Keratinocyte (primary cell): ENCODE results near the gene MTMR3. TPM values are rescaled to one million over a fixed set of nuclear protein-coding genes. Genes with fewer than 3 reads are reported as not detected.

Experiments used
- DNase-seq: peaks from one replicate; pipeline ENCODE4 v3.0.0-alpha.2; 2011; ENCODE audit warnings: low read depth, missing footprints, low spot score
- FAIRE-seq: peaks from 2 replicates; lab custom pipeline; 2011; peaks lifted over from hg19 to GRCh38; lab: Jason Lieb, UNC
- H2AFZ ChIP-seq: 2 replicates; pipeline ENCODE4 v1.6.0; 2012; ENCODE audit warnings: low read length, control low read depth, inconsistent platforms; ENCODE audit not compliant: control insufficient read depth
- H3K27ac ChIP-seq: 2 replicates; pipeline ENCODE4 v1.5.1; 2011; ENCODE audit warnings: low read length; ENCODE audit not compliant: control insufficient read depth, insufficient read depth
- H3K27me3 ChIP-seq: 3 replicates; pipeline ENCODE4 v1.6.0; 2011; ENCODE audit warnings: low read length; ENCODE audit not compliant: control insufficient read depth, insufficient read depth; ENCODE audit errors: extremely low read depth
- H3K36me3 ChIP-seq, 2 experiments: 2 replicates in 1 of 2; 3 replicates in 1 of 2; pipeline ENCODE4 v1.5.1; 2011; ENCODE audit warnings: low read length in 2 of 2, mild to moderate bottlenecking in 1 of 2; ENCODE audit not compliant: control insufficient read depth in 2 of 2, insufficient read depth in 2 of 2; ENCODE audit errors: extremely low read depth in 1 of 2
- H3K4me1 ChIP-seq: 3 replicates; pipeline ENCODE4 v1.5.1; 2011; ENCODE audit warnings: low read length; ENCODE audit not compliant: control insufficient read depth, insufficient read depth; ENCODE audit errors: extremely low read depth
- H3K4me2 ChIP-seq: 3 replicates; pipeline ENCODE4 v1.6.0; 2011; ENCODE audit warnings: low read depth, low read length; ENCODE audit not compliant: control insufficient read depth, insufficient read depth; ENCODE audit errors: extremely low read depth
- H3K4me3 ChIP-seq, 3 experiments: fragments of 200-600 bp in 1 of 3; sonication (generic) in 1 of 3; 2 replicates in 2 of 3; 3 replicates in 1 of 3; pipeline ENCODE4 v1.5.1; 2011 to 2016; ENCODE audit warnings: low read length in 3 of 3, mild to moderate bottlenecking in 3 of 3, control low read depth in 2 of 3, inconsistent platforms in 1 of 3, low read depth in 1 of 3, mixed read lengths in 1 of 3, mixed run types in 1 of 3, moderate library complexity in 1 of 3; ENCODE audit not compliant: control insufficient read depth in 2 of 3, insufficient read depth in 2 of 3; ENCODE audit errors: extremely low read depth in 1 of 3
- H3K79me2 ChIP-seq: 2 replicates; pipeline ENCODE4 v1.6.0; 2012; ENCODE audit warnings: low read length; ENCODE audit not compliant: control insufficient read depth, insufficient read depth
- H3K9ac ChIP-seq: 3 replicates; pipeline ENCODE4 v1.6.0; 2011; ENCODE audit warnings: low read length; ENCODE audit not compliant: control insufficient read depth, insufficient read depth; ENCODE audit errors: extremely low read depth
- H3K9me1 ChIP-seq: 3 replicates; pipeline ENCODE4 v1.6.0; 2011; ENCODE audit warnings: low read length; ENCODE audit not compliant: control insufficient read depth, insufficient read depth; ENCODE audit errors: extremely low read depth
- H3K9me3 ChIP-seq: 2 replicates; pipeline ENCODE4 v1.5.1; 2012; ENCODE audit warnings: low read depth, low read length; ENCODE audit not compliant: control insufficient read depth
- H4K20me1 ChIP-seq: 3 replicates; pipeline ENCODE4 v1.6.0; 2011; ENCODE audit warnings: low read length; ENCODE audit not compliant: control insufficient read depth, insufficient read depth; ENCODE audit errors: extremely low read depth
- EZH2 ChIP-seq: IDR thresholded peaks from one replicate; pipeline ENCODE4 v1.6.1; 2012; ENCODE audit warnings: inconsistent platforms, mild to moderate bottlenecking, low read length, moderate library complexity
- dilution Hi-C: fragments of 300-500 bp; cut with MboI; formaldehyde crosslinking; loops from one replicate; pipeline ENCODE4 v1.7.0; 2020; ENCODE audit warnings: low sequenced_read_pairs; ENCODE audit not compliant: extremely low pct_ligation_motif_present
- polyA plus RNA-seq, 5 experiments: library from polyadenylated mRNA; depleted of rRNA in 3 of 5; stranded (reverse) in 3 of 5; stranded (forward) in 1 of 5; unstranded in 1 of 5; fragments of >200 nt; gene quantifications; 1 replicate in 1 of 5; 2 replicates in 3 of 5; 3 replicates in 1 of 5; pipeline versions ENCODE4 v1.2.1 to v1.2.3, GENCODE V29; 2011 to 2012; ENCODE audit warnings: missing spikeins in 2 of 5, low read depth in 1 of 5, low replicate concordance in 1 of 5
- TF ChIP-seq, protein P1 (sequence below), 3 experiments: IDR thresholded peaks in 1 of 3; conservative IDR thresholded peaks in 1 of 3; optimal IDR thresholded peaks in 1 of 3; 2 replicates in 2 of 3; 3 replicates in 1 of 3; pipeline versions ENCODE3 to v1.5.1; 2011; ENCODE audit warnings: low read length in 3 of 3, mild to moderate bottlenecking in 3 of 3, moderate library complexity in 2 of 3, control low read depth in 1 of 3, inconsistent platforms in 1 of 3; ENCODE audit not compliant: insufficient read depth in 2 of 3; ENCODE audit errors: extremely low read depth in 1 of 3

Gene MTMR3
- polyA plus RNA-seq, 1 donor (not counting 4 experiments of a cell fraction or from before 2014, with no cell fraction given): 16.5 TPM

- FAIRE-seq: peak; percentile 59
- Histone ChIP-seq H3K4me3 (no peak overlapping the region), H3K27me3 (no peaks in the 10 kb centered on the region), H2AFZ (no peak overlapping the region), H3K9me3 (no peaks in the 10 kb centered on the region), H3K9me1 (no peaks in the 10 kb centered on the region), H4K20me1 (no peaks in the 10 kb centered on the region), H3K36me3 (peaks cover 0 to 1% of the 10 kb centered on the region in 2 experiments), H3K4me2 (no peak overlapping the region), H3K27ac (no peak overlapping the region), H3K4me1 (peaks cover 15% of the 10 kb centered on the region), H3K79me2 (peaks cover 64% of the 10 kb centered on the region), H3K9ac (no peak overlapping the region)
- dilution Hi-C loops: no loop called here
- DNase-seq: no peak
- TF ChIP-seq, protein P1, sequence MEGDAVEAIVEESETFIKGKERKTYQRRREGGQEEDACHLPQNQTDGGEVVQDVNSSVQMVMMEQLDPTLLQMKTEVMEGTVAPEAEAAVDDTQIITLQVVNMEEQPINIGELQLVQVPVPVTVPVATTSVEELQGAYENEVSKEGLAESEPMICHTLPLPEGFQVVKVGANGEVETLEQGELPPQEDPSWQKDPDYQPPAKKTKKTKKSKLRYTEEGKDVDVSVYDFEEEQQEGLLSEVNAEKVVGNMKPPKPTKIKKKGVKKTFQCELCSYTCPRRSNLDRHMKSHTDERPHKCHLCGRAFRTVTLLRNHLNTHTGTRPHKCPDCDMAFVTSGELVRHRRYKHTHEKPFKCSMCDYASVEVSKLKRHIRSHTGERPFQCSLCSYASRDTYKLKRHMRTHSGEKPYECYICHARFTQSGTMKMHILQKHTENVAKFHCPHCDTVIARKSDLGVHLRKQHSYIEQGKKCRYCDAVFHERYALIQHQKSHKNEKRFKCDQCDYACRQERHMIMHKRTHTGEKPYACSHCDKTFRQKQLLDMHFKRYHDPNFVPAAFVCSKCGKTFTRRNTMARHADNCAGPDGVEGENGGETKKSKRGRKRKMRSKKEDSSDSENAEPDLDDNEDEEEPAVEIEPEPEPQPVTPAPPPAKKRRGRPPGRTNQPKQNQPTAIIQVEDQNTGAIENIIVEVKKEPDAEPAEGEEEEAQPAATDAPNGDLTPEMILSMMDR (optimal IDR thresholded peaks at IDR 0.05 in 1 of 3, IDR thresholded peaks at IDR 0.05 in 1 of 3, conservative IDR thresholded peaks at IDR 0.05 in 1 of 3; ENCODE audit: extremely low read depth in 1 of 3, insufficient read depth in 2 of 3, low read length in 3 of 3): no peak
- no peak for TF ChIP-seq EZH2
Measured at GRCh38 chr22:29904020-29904419, 21.0 kb downstream of the MTMR3 start.

GRCh38 chr22:29907753-29908515 lies 25.0 kb downstream of the MTMR3 start:
- no peaks in the 10 kb centered on the region for H3K27me3 ChIP-seq
- peaks cover 69% of the 10 kb centered on the region for H3K79me2 ChIP-seq
- H4K20me1 ChIP-seq: no peaks in the 10 kb centered on the region
- peak; percentile 78 for DNase-seq
- H3K4me3 ChIP-seq: peak overlapping the region in 2 of 3 experiments; percentile 41 to 43
- no peaks in the 10 kb centered on the region for H3K9me3 ChIP-seq
- H3K4me2 ChIP-seq: peak overlapping the region; percentile 72
- H3K9me1 ChIP-seq: peaks cover 3% of the 10 kb centered on the region
- no peak overlapping the region for H3K9ac ChIP-seq
- FAIRE-seq: peak; percentile 100
- H2AFZ ChIP-seq: no peak overlapping the region
- H3K27ac ChIP-seq: peak overlapping the region; percentile 66
- dilution Hi-C loops: no loop called here
- peaks cover 15% of the 10 kb centered on the region for H3K4me1 ChIP-seq
- no peak for TF ChIP-seq EZH2
- TF ChIP-seq, protein P1 (optimal IDR thresholded peaks at IDR 0.05 in 1 of 3, IDR thresholded peaks at IDR 0.05 in 1 of 3, conservative IDR thresholded peaks at IDR 0.05 in 1 of 3; ENCODE audit: extremely low read depth in 1 of 3, insufficient read depth in 2 of 3, low read length in 3 of 3): no peak
- peaks cover 0 to 1% of the 10 kb centered on the region in 2 experiments for H3K36me3 ChIP-seq
